Spleen (tissue), 11 donors: ENCODE measurements around the gene FOXD2. TPM values are rescaled to one million over a fixed set of nuclear protein-coding genes. Genes with fewer than 3 reads are reported as not detected.
"Not testable (repeated sequence)": the region's sequence is repeated elsewhere in the genome, so short reads cannot be mapped to it uniquely, and the experiment has no call there.

Experiments used
- DNase-seq: peaks from one replicate; pipeline ENCODE4 v3.0.0-alpha.2; 2020
- H3K27ac ChIP-seq, 8 donors: fragments of 200-600 bp; sonication (generic) in 7 of 8; 1 replicate in 4 of 8; 2 replicates in 4 of 8; pipeline versions ENCODE4 v1.5.0 to v1.8.0; 2016 to 2021; ENCODE audit warnings: inconsistent platforms in 4 of 8, mild to moderate bottlenecking in 4 of 8, moderate library complexity in 1 of 8
- H3K27me3 ChIP-seq, 7 donors: fragments of 200-600 bp; sonication (generic) in 6 of 7; replicated peaks in 1 of 7; 1 replicate in 4 of 7; 2 replicates in 3 of 7; pipeline versions ENCODE4 v1.5.0 to v1.8.0; 2016 to 2021; ENCODE audit warnings: inconsistent platforms in 3 of 7, mild to moderate bottlenecking in 1 of 7
- H3K36me3 ChIP-seq, 6 donors: fragments of 200-600 bp; sonication (generic) in 5 of 6; 1 replicate in 4 of 6; 2 replicates in 2 of 6; pipeline versions ENCODE4 v1.5.0 to v1.8.0; 2016 to 2021; ENCODE audit warnings: inconsistent platforms in 2 of 6
- H3K4me1 ChIP-seq, 6 donors: fragments of 200-600 bp; sonication (generic) in 5 of 6; 1 replicate in 3 of 6; 2 replicates in 3 of 6; pipeline versions ENCODE4 v1.5.0 to v1.8.0; 2016 to 2021; ENCODE audit warnings: inconsistent platforms in 3 of 6
- H3K4me3 ChIP-seq, 8 donors: fragments of 200-600 bp; sonication (generic) in 7 of 8; 1 replicate in 4 of 8; 2 replicates in 4 of 8; pipeline versions ENCODE4 v1.5.0 to v1.8.0; 2016 to 2021; ENCODE audit warnings: inconsistent platforms in 4 of 8, mild to moderate bottlenecking in 4 of 8, moderate library complexity in 2 of 8
- H3K9me3 ChIP-seq, 8 donors: fragments of 200-600 bp; sonication (generic) in 7 of 8; 1 replicate in 4 of 8; 2 replicates in 4 of 8; pipeline versions ENCODE4 v1.5.0 to v1.8.0; 2016 to 2021; ENCODE audit warnings: inconsistent platforms in 4 of 8
- POLR2A ChIP-seq, 3 donors: fragments of 450-650 bp; IDR thresholded peaks; one replicate each; pipeline ENCODE4 v1.5.1; 2017; ENCODE audit warnings: antibody characterized with exemption in 3 of 3, mild to moderate bottlenecking in 1 of 3
- POLR2AphosphoS5 ChIP-seq, 3 donors: sonication (generic); formaldehyde crosslinking; IDR thresholded peaks; one replicate each; pipeline ENCODE4 v1.5.1; 2017; ENCODE audit warnings: antibody characterized with exemption in 3 of 3
- WGBS, 5 donors: extraction: QIAGEN DNeasy Blood & Tissue Kit in 3 of 5; methylation state at CpG; one replicate each; pipeline versions ENCODE4 v1.1.5 to v1.1.7; 2013 to 2018; 5-methylcytosine and 5-hydroxymethylcytosine counted together
- intact Hi-C: fragments of 100-400 bp; cut with DNase I; formaldehyde crosslinking; loops from one replicate; pipeline ENCODE4 v1.15.0; 2023; ENCODE audit warnings: low total_unique reads
- polyA plus RNA-seq, 3 donors: library from polyadenylated mRNA; stranded (reverse); fragments of 200-250 nt; gene quantifications; one replicate each; pipeline ENCODE4 v1.2.1, GENCODE V29; 2013
- total RNA-seq, 7 donors: library from RNA; depleted of rRNA in 3 of 7; stranded (reverse); fragments of >200 nt in 3 of 7; fragmentation: NEBNext Ultra II Directional in 4 of 7; extraction: Animal tissue kit (Norgen Biotek cat#: 25700) in 4 of 7; gene quantifications; one replicate each; pipeline versions ENCODE4 v1.1.0 to v1.2.1, GENCODE V29; 2016 to 2021
- TF ChIP-seq, protein P1 (sequence below), 11 experiments: fragments of 200-600 bp in 7 of 11; fragments of 450-650 bp in 4 of 11; sonication (generic) in 4 of 11; IDR thresholded peaks in 8 of 11; conservative IDR thresholded peaks in 3 of 11; 1 replicate in 7 of 11; 2 replicates in 4 of 11; pipeline versions ENCODE4 v1.4.0 to v1.8.0; 2016 to 2021; ENCODE audit warnings: antibody characterized with exemption in 11 of 11, inconsistent platforms in 4 of 11, mild to moderate bottlenecking in 1 of 11
- donor health status: healthy with polysubstance abuse.
- donor health status: DM: no; HTN: no; CAD: no; lungs with moderate emphysema.
- donor health status: DM: no; HTN: no; CAD: no.
- donor health status: Bipolar disorder and iron deficiency.
- donor health status: healthy.
- donor health status: DM: no; HTN: no; CAD: no.
- donor health status: DM: yes; HTN: yes; CAD: no.

FOXD2 gene
- total and polyA plus RNA-seq, 10 donors: 0.09 to 1.7 (median 0.61) TPM

DNA sequence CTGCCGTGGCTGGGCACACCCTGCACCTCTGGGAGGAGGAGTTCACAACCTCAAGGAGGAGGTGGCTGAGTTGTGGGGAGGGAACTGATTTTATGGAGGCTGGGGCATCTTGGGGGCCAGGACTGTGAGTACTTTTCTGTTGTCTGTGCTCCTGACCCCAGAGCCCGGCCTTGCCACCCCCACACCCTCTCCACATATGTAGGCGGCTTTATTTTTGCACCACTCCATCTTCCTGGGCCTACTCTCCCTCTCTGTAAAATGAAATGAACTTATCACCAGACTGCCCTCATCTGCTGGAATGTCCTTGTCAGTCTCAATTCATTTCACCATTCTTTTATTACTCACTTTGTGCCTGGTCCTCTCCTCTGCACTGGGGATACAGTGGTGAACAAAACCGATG, 12.8 kb downstream of the FOXD2 start:
- H3K9me3 ChIP-seq: no peaks in the 10 kb centered on the region
- no peaks in the 10 kb centered on the region for H3K36me3 ChIP-seq
- intact Hi-C loops: no loop called here
- no peak for DNase-seq
- no peak overlapping the region for H3K27ac ChIP-seq
- WGBS, 5 donors: 53 to 77% (median 56%) methylated on average over 3 to 4 of the region's 4 CpGs
- no peak overlapping the region for H3K4me3 ChIP-seq
- H3K4me1 ChIP-seq: peaks cover 0 to 15% (median 0%) of the 10 kb centered on the region in 6 donors
- TF ChIP-seq, protein P1, sequence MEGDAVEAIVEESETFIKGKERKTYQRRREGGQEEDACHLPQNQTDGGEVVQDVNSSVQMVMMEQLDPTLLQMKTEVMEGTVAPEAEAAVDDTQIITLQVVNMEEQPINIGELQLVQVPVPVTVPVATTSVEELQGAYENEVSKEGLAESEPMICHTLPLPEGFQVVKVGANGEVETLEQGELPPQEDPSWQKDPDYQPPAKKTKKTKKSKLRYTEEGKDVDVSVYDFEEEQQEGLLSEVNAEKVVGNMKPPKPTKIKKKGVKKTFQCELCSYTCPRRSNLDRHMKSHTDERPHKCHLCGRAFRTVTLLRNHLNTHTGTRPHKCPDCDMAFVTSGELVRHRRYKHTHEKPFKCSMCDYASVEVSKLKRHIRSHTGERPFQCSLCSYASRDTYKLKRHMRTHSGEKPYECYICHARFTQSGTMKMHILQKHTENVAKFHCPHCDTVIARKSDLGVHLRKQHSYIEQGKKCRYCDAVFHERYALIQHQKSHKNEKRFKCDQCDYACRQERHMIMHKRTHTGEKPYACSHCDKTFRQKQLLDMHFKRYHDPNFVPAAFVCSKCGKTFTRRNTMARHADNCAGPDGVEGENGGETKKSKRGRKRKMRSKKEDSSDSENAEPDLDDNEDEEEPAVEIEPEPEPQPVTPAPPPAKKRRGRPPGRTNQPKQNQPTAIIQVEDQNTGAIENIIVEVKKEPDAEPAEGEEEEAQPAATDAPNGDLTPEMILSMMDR (IDR thresholded peaks at IDR 0.05 in 8 of 11, conservative IDR thresholded peaks at IDR 0.05 in 3 of 11): no peak
- TF ChIP-seq POLR2A (IDR thresholded peaks at IDR 0.05) (no peak), POLR2AphosphoS5 (IDR thresholded peaks at IDR 0.05) (no peak)
- peaks cover 0 to 97% (median 56%) of the 10 kb centered on the region in 7 donors for H3K27me3 ChIP-seq

DNA sequence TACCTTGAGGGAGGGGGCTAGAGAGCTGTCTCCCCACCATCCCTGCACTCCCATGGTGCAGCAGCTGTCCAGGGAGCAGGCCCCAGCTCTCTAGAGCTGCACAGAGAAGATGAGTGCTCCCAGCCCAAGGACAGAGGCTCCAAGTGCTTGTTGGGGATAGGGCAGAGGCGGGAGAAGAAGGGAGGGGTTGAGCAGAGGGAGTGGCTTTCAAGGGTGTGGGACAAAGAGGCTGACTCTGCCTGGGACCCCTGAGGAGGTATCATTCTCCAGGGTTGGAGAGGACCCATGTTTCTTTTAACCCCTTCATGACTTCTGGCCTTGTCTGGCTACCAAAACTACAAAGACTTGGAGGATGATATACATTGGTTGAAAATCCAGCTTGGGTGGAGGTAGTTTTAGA, 14.6 kb downstream of the FOXD2 start:
- Histone ChIP-seq H3K4me1 (peaks cover 0 to 14% (median 0%) of the 10 kb centered on the region in 6 donors), H3K27ac (no peak overlapping the region), H3K9me3 (no peaks in the 10 kb centered on the region), H3K36me3 (no peaks in the 10 kb centered on the region), H3K27me3 (peaks cover 0 to 91% (median 38%) of the 10 kb centered on the region in 7 donors), H3K4me3 (no peak overlapping the region)
- TF ChIP-seq POLR2AphosphoS5 (IDR thresholded peaks at IDR 0.05) (no peak), POLR2A (IDR thresholded peaks at IDR 0.05) (no peak)
- TF ChIP-seq, protein P1 (IDR thresholded peaks at IDR 0.05 in 8 of 11, conservative IDR thresholded peaks at IDR 0.05 in 3 of 11): no peak
- no peak for DNase-seq
- 78 to 88% (median 85%) methylated on average over 1 of the region's 1 CpG for WGBS, 5 donors
- intact Hi-C loops: no loop called here

DNA sequence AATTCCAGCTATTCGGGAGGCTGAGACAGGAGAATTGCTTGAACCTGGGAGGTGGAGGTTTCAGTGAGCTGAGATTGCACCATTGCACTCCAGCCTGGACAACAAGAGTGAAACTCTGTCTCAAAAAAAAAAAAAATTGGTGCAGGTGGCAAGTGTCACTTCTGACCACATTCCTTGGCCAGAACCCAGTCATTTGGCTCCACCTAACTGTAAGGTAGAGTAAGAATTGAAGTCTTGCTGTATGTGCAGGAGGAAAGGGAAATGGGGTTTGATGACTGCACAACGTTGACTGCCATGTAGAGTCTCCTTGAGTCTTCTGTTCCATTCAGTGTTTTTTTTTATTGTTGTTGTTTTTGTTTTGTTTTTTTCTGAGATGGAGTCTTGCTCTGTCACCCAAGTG, 16.1 kb downstream of the FOXD2 start:
- DNase-seq, intact Hi-C loops, H3K27ac ChIP-seq, H3K9me3 ChIP-seq, H3K4me3 ChIP-seq, H3K36me3 ChIP-seq: not testable (repeated sequence)
- peaks cover 0 to 91% (median 29%) of the 10 kb centered on the region in 7 donors for H3K27me3 ChIP-seq
- peaks cover 0 to 14% (median 0%) of the 10 kb centered on the region in 6 donors for H3K4me1 ChIP-seq
- 62 to 71% (median 70%) methylated on average over 2 of the region's 2 CpGs for WGBS, 5 donors

DNA sequence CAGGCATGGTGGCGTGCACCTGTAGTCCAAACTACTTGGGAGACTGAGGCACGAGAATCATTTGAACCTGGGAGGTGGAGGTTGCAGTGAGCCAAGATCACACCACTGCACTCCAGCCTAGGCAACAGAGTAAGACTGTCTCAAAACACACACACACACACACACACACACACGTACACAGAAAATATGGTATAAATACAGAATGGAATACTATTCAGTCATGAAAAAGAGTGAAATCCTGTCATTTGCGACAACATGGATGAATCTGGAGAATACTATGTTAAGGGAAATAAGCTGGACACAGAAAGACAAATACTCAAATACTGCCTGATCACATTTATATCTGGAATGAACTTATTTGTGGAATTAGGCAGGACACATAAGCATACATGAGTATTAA, 18.4 kb downstream of the FOXD2 start:
- peaks cover 0 to 91% (median 20%) of the 10 kb centered on the region in 7 donors for H3K27me3 ChIP-seq

DNA sequence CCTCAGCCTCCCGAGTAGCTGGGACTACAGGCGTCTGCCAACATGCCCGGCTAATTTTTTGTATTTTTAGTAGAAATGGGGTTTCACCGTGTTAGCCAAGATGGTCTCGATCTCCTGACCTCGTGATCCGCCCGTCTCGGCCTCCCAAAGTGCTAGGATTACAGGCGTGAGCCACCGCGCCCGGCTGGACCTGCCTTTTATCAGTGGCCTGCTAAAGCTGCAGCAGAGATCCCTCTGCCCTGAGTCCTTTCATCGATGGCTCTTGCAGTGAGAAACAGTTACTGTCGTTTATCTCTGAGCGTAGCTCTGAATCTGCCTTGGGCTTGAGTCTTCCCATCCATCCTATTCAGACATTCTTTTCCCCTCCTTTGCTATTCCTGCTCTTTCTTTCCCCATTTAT, 19.7 kb downstream of the FOXD2 start:
- H3K27ac ChIP-seq, H3K4me3 ChIP-seq, H3K4me1 ChIP-seq, H3K36me3 ChIP-seq, DNase-seq, H3K9me3 ChIP-seq, intact Hi-C loops: not testable (repeated sequence)
- peaks cover 0 to 91% (median 24%) of the 10 kb centered on the region in 7 donors for H3K27me3 ChIP-seq
- WGBS, 5 donors: 82 to 90% (median 87%) methylated on average over 13 to 16 of the region's 16 CpGs

More for the DNA sequence above, 18.4 kb downstream of the FOXD2 start:
- Histone ChIP-seq H3K4me1 (no peaks in the 10 kb centered on the region), H3K4me3 (no peak overlapping the region), H3K36me3 (no peaks in the 10 kb centered on the region), H3K9me3 (no peaks in the 10 kb centered on the region), H3K27ac (no peak overlapping the region)
- no peak for TF ChIP-seq POLR2AphosphoS5 (IDR thresholded peaks at IDR 0.05)
- intact Hi-C loops: no loop called here
- 66 to 79% (median 73%) methylated on average over 4 of the region's 4 CpGs for WGBS, 5 donors
- no peak for DNase-seq

DNA sequence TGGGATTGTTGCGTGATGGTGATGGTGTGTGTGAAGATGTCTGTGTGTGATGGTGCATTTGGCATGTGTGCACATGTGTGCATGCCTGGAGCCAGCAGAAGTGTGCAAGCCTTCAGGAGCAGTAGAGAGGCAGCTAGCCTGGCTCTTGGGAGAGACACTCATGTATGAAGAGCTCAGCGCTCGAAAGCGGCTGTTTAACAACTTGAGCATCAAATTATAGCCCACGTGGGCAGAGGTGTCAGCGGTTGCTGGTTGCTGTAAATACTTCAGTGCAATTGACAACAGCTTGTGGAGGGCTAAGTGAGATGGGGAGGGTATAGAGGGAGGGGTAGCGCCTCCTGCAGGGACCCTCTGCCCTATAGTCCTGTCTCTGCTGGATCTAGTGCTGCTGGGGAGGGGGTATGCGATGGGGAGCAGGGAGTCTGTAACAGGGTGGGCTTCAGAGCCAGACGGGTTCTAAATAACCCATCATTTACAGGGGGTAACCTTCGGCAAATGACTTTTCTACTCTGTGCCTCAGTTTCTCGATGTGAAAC, 21.5 kb downstream of the FOXD2 start:
- Histone ChIP-seq H3K27ac (no peak overlapping the region), H3K27me3 (peaks cover 0 to 93% (median 24%) of the 10 kb centered on the region in 7 donors), H3K4me1 (no peaks in the 10 kb centered on the region), H3K9me3 (no peaks in the 10 kb centered on the region), H3K4me3 (no peak overlapping the region), H3K36me3 (no peaks in the 10 kb centered on the region)
- TF ChIP-seq, protein P1 (IDR thresholded peaks at IDR 0.05 in 8 of 11, conservative IDR thresholded peaks at IDR 0.05 in 3 of 11): no peak
- TF ChIP-seq POLR2A (IDR thresholded peaks at IDR 0.05) (no peak), POLR2AphosphoS5 (IDR thresholded peaks at IDR 0.05) (no peak)
- no peak for DNase-seq
- WGBS, 5 donors: 19 to 29% (median 25%) methylated on average over 11 of the region's 11 CpGs
- intact Hi-C loops: no loop called here
